ENCODE measurements around the gene CTH.

CTH gene

GRCh38 chr1:70431317-70431716 lies 20.2 kb downstream of the CTH start:
- Histone ChIP-seq H3K27ac (ENCODE audit: low read length) (no peak overlapping the region), H3K36me3 (ENCODE audit: control insufficient read depth in 2 of 2, insufficient read depth in 2 of 2, low read length in 2 of 2) (peaks cover 5 to 15% of the 10 kb centered on the region in 2 donors), H3K9me3 (ENCODE audit: control insufficient read depth in 2 of 2, low read length in 2 of 2) (no peaks in the 10 kb centered on the region), H3K9ac (ENCODE audit: low read length in 2 of 2) (no peak overlapping the region), H3K4me1 (ENCODE audit: control insufficient read depth, insufficient read depth, low read length) (no peaks in the 10 kb centered on the region), H3K27me3 (ENCODE audit: control insufficient read depth in 1 of 2, insufficient read depth in 2 of 2, low read length in 2 of 2) (no peaks in the 10 kb centered on the region), H3K4me3 (ENCODE audit: low read length in 2 of 2) (no peak overlapping the region)

- no peaks in the 10 kb centered on the region for H3K4me1 ChIP-seq (ENCODE audit: control insufficient read depth, insufficient read depth, low read length)
- peaks cover 2 to 15% of the 10 kb centered on the region in 2 donors for H3K36me3 ChIP-seq (ENCODE audit: control insufficient read depth in 2 of 2, insufficient read depth in 2 of 2, low read length in 2 of 2)
- H3K27ac ChIP-seq (ENCODE audit: low read length), result no peak overlapping the region
- H3K9ac ChIP-seq (ENCODE audit: low read length in 2 of 2), result no peak overlapping the region
- no peaks in the 10 kb centered on the region for H3K9me3 ChIP-seq (ENCODE audit: control insufficient read depth in 2 of 2, low read length in 2 of 2)
- H3K4me3 ChIP-seq (ENCODE audit: low read length in 2 of 2), result no peak overlapping the region
- no peaks in the 10 kb centered on the region for H3K27me3 ChIP-seq (ENCODE audit: control insufficient read depth in 1 of 2, insufficient read depth in 2 of 2, low read length in 2 of 2)
These were observed 20.8 kb downstream of the CTH start for GRCh38 chr1:70431874-70432273.

- Histone ChIP-seq H3K36me3 (ENCODE audit: control insufficient read depth in 2 of 2, insufficient read depth in 2 of 2, low read length in 2 of 2) (peaks cover 0 to 19% of the 10 kb centered on the region in 2 donors), H3K27me3 (ENCODE audit: control insufficient read depth in 1 of 2, insufficient read depth in 2 of 2, low read length in 2 of 2) (no peaks in the 10 kb centered on the region)
These were observed 23.3 kb downstream of the CTH start for GRCh38 chr1:70434253-70434859.

GRCh38 chr1:70436622-70437251 lies 25.7 kb downstream of the CTH start:
- Histone ChIP-seq H3K27me3 (ENCODE audit: control insufficient read depth in 1 of 2, insufficient read depth in 2 of 2, low read length in 2 of 2) (no peaks in the 10 kb centered on the region), H3K4me3 (ENCODE audit: low read length in 2 of 2) (no peak overlapping the region), H3K36me3 (ENCODE audit: control insufficient read depth in 2 of 2, insufficient read depth in 2 of 2, low read length in 2 of 2) (peaks cover 0 to 19% of the 10 kb centered on the region in 2 donors)

More at GRCh38 chr1:70434253-70434859, 23.3 kb downstream of the CTH start:
- Histone ChIP-seq H3K4me1 (ENCODE audit: control insufficient read depth, insufficient read depth, low read length) (no peaks in the 10 kb centered on the region), H3K9ac (ENCODE audit: low read length in 2 of 2) (no peak overlapping the region), H3K9me3 (ENCODE audit: control insufficient read depth in 2 of 2, low read length in 2 of 2) (no peaks in the 10 kb centered on the region), H3K4me3 (ENCODE audit: low read length in 2 of 2) (no peak overlapping the region), H3K27ac (ENCODE audit: low read length) (no peak overlapping the region)

GRCh38 chr1:70438529-70438928 lies 27.5 kb downstream of the CTH start:
- H3K27me3 ChIP-seq (ENCODE audit: control insufficient read depth in 1 of 2, insufficient read depth in 2 of 2, low read length in 2 of 2), result no peaks in the 10 kb centered on the region
- H3K9ac ChIP-seq (ENCODE audit: low read length in 2 of 2), result no peak overlapping the region
- no peak overlapping the region for H3K27ac ChIP-seq (ENCODE audit: low read length)
- no peak overlapping the region for H3K4me3 ChIP-seq (ENCODE audit: low read length in 2 of 2)
- H3K36me3 ChIP-seq (ENCODE audit: control insufficient read depth in 2 of 2, insufficient read depth in 2 of 2, low read length in 2 of 2), result peaks cover 0 to 12% of the 10 kb centered on the region in 2 donors
- H3K9me3 ChIP-seq (ENCODE audit: control insufficient read depth in 2 of 2, low read length in 2 of 2), result no peaks in the 10 kb centered on the region
- H3K4me1 ChIP-seq (ENCODE audit: control insufficient read depth, insufficient read depth, low read length), result no peaks in the 10 kb centered on the region

More at GRCh38 chr1:70436622-70437251, 25.7 kb downstream of the CTH start:
- no peaks in the 10 kb centered on the region for H3K4me1 ChIP-seq (ENCODE audit: control insufficient read depth, insufficient read depth, low read length)
- H3K27ac ChIP-seq (ENCODE audit: low read length), result no peak overlapping the region
- H3K9me3 ChIP-seq (ENCODE audit: control insufficient read depth in 2 of 2, low read length in 2 of 2), result no peaks in the 10 kb centered on the region
- no peak overlapping the region for H3K9ac ChIP-seq (ENCODE audit: low read length in 2 of 2)

GRCh38 chr1:70440642-70441391 lies 29.7 kb downstream of the CTH start:
- Histone ChIP-seq H3K4me1 (ENCODE audit: control insufficient read depth, insufficient read depth, low read length) (no peaks in the 10 kb centered on the region), H3K4me3 (ENCODE audit: low read length in 2 of 2) (no peak overlapping the region), H3K9me3 (ENCODE audit: control insufficient read depth in 2 of 2, low read length in 2 of 2) (no peaks in the 10 kb centered on the region), H3K36me3 (ENCODE audit: control insufficient read depth in 2 of 2, insufficient read depth in 2 of 2, low read length in 2 of 2) (peaks cover 0 to 4% of the 10 kb centered on the region in 2 donors), H3K9ac (ENCODE audit: low read length in 2 of 2) (no peak overlapping the region), H3K27ac (ENCODE audit: low read length) (no peak overlapping the region), H3K27me3 (ENCODE audit: control insufficient read depth in 1 of 2, insufficient read depth in 2 of 2, low read length in 2 of 2) (no peaks in the 10 kb centered on the region)

- no peaks in the 10 kb centered on the region for H3K4me1 ChIP-seq (ENCODE audit: control insufficient read depth, insufficient read depth, low read length)
- H3K4me3 ChIP-seq (ENCODE audit: low read length in 2 of 2), result no peak overlapping the region
- H3K27me3 ChIP-seq (ENCODE audit: control insufficient read depth in 1 of 2, insufficient read depth in 2 of 2, low read length in 2 of 2), result no peaks in the 10 kb centered on the region
- H3K9ac ChIP-seq (ENCODE audit: low read length in 2 of 2), result no peak overlapping the region
- H3K27ac ChIP-seq (ENCODE audit: low read length), result no peak overlapping the region
- H3K36me3 ChIP-seq (ENCODE audit: control insufficient read depth in 2 of 2, insufficient read depth in 2 of 2, low read length in 2 of 2), result peaks cover 0 to 4% of the 10 kb centered on the region in 2 donors
- no peaks in the 10 kb centered on the region for H3K9me3 ChIP-seq (ENCODE audit: control insufficient read depth in 2 of 2, low read length in 2 of 2)
These were observed 30.4 kb downstream of the CTH start for GRCh38 chr1:70441392-70442035.

GRCh38 chr1:70442490-70442889 lies 31.4 kb downstream of the CTH start:
- H3K4me1 ChIP-seq (ENCODE audit: control insufficient read depth, insufficient read depth, low read length), result no peaks in the 10 kb centered on the region
- no peaks in the 10 kb centered on the region for H3K9me3 ChIP-seq (ENCODE audit: control insufficient read depth in 2 of 2, low read length in 2 of 2)
- H3K36me3 ChIP-seq (ENCODE audit: control insufficient read depth in 2 of 2, insufficient read depth in 2 of 2, low read length in 2 of 2), result peaks cover 0 to 4% of the 10 kb centered on the region in 2 donors
- no peak overlapping the region for H3K9ac ChIP-seq (ENCODE audit: low read length in 2 of 2)
- H3K27me3 ChIP-seq (ENCODE audit: control insufficient read depth in 1 of 2, insufficient read depth in 2 of 2, low read length in 2 of 2), result no peaks in the 10 kb centered on the region
- H3K27ac ChIP-seq (ENCODE audit: low read length), result no peak overlapping the region
- no peak overlapping the region for H3K4me3 ChIP-seq (ENCODE audit: low read length in 2 of 2)

- no peak overlapping the region for H3K9ac ChIP-seq (ENCODE audit: low read length in 2 of 2)
- H3K27ac ChIP-seq (ENCODE audit: low read length), result no peak overlapping the region
- H3K27me3 ChIP-seq (ENCODE audit: control insufficient read depth in 1 of 2, insufficient read depth in 2 of 2, low read length in 2 of 2), result no peaks in the 10 kb centered on the region
- no peak overlapping the region for H3K4me3 ChIP-seq (ENCODE audit: low read length in 2 of 2)
- H3K9me3 ChIP-seq (ENCODE audit: control insufficient read depth in 2 of 2, low read length in 2 of 2), result no peaks in the 10 kb centered on the region
- H3K36me3 ChIP-seq (ENCODE audit: control insufficient read depth in 2 of 2, insufficient read depth in 2 of 2, low read length in 2 of 2), result no peaks in the 10 kb centered on the region
- no peaks in the 10 kb centered on the region for H3K4me1 ChIP-seq (ENCODE audit: control insufficient read depth, insufficient read depth, low read length)
These were observed 32.7 kb downstream of the CTH start for GRCh38 chr1:70443739-70444138.

- Histone ChIP-seq H3K4me1 (ENCODE audit: control insufficient read depth, insufficient read depth, low read length) (no peaks in the 10 kb centered on the region), H3K27me3 (ENCODE audit: control insufficient read depth in 1 of 2, insufficient read depth in 2 of 2, low read length in 2 of 2) (no peaks in the 10 kb centered on the region), H3K9ac (ENCODE audit: low read length in 2 of 2) (no peak overlapping the region), H3K9me3 (ENCODE audit: control insufficient read depth in 2 of 2, low read length in 2 of 2) (no peaks in the 10 kb centered on the region), H3K27ac (ENCODE audit: low read length) (no peak overlapping the region), H3K36me3 (ENCODE audit: control insufficient read depth in 2 of 2, insufficient read depth in 2 of 2, low read length in 2 of 2) (no peaks in the 10 kb centered on the region), H3K4me3 (ENCODE audit: low read length in 2 of 2) (no peak overlapping the region)
These were observed 38.0 kb downstream of the CTH start for GRCh38 chr1:70449049-70449448.

Data from stomach smooth muscle (tissue), 2 donors.